Activated CD8-positive, alpha-beta memory T cell treated with anti-CD3 and anti-CD28 coated beads, Interleukin-2, amount 50 U/mL, for 4 hours (primary cell): ENCODE measurements around the gene PEAK1.
A peak's percentile ranks its signal among the peaks of the same experiment; 100 is the strongest.

Experiments used
- DNase-seq: peaks from one replicate; pipeline ENCODE4 v3.0.0-alpha.2; 2020

Gene PEAK1

DNA sequence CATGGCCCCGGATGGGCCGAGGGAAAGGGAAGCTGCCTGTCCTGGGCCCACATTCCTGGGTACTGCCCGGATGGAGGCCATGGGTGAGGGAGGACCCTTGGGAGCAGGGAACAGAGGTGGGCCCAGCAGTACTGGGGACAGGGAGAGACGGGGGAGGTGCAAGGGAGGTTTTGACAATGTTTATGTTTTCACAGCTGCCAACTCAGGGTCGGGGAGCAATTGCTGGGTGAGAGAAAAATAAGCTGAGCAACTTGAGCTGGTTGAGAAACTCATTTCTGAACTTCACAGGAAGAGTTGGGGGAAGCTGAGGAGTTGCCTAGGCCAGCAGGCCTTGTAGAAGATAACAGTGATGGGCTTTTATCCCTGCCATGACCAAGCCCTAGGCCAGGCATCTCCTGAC, 337.9 kb downstream of the PEAK1 start:
- no peak for DNase-seq

DNA sequence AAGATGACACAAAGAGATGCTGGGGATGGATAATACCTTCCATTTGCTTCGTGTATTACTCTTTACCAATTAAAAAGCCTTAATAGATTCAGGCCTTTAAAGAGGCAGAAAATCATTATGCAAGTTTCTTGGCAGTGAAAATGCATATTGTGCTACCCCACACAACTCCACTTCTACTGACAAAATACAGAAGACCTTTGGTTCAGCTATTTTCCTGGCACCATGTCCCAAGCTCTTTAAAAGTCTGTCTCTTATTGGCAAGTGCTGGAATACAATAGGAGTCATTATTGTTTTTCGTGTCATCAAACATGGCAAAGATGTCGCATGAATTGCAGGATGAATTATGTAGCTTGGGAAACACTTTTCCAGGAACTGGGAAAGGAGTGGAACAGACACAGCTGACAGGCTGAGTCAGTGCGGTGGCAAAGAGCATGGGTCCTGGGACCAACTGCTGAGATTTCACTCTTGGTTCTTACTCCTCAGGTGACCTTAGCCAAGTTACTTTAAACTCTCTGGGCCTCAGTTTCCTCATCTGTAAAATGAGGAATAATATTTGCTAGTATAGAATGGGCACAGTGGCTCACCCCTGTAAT, 343.5 kb downstream of the PEAK1 start:
- no peak for DNase-seq

- no peak for DNase-seq
Measured at GRCh38 chr15:77075528-77075927, 344.4 kb downstream of the PEAK1 start.

DNA sequence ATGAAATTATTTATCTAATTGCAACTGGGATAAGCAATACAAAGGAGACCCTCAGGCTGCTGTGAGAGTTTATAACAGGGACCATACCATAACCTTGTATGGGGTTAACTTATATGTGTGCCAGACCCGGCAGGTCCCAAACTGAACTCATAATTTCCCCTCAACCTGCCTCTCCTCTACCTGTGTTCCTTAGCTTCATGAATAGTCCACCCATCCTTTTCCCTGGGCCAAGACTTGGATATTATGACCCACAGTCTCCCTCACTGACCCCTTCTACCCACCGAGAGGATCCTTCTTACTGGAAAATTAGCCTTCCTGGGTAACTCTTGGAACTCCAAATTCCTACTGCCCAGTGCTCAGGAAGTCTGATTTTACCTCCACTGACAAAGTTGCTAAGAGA, 345.6 kb downstream of the PEAK1 start:
- DNase-seq = no peak

GRCh38 chr15:77071305-77072223, 348.3 kb downstream of the PEAK1 start:
- DNase-seq = no peak

DNA sequence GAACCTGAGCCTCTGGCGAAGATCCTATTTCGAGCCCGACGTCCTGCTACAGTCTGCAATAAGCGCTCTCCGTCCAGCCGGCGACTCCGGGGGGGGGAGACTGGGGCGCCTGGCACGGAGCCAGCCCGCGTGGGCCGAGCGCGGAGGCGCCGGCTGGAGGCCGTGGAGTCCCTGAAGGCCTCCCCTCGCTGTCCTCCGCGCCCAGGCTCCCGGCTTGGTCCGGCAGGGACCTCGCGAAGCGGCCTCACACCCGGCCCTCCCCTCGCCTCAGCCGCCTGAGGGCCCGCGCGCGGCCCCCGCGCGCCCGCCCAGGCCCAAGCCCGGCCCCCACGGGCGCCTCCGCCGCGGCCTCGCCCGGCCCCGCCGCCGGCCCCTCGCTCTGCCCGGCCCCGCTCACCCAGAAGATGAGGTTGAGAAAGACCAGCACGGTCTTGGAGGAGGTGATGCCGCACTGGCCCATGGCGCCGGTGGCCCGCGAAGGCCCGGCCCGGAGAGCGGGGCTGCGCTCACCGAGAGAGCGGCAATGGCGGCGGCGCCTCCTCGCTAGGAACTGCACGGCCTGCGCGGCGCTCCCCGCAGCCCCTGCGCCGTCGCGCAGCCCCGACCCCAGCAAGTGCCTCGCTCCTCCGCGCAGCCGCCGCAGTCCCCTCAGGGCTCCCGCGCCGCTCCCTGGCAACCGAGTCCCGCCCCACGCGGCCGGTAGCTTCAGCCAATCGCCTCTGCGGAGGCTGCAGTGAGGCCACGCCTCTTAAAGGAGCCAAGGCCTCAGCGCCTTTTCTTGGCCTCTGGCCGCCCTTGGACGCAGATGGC, 349.2 kb downstream of the PEAK1 start, which contains the start of gene TSPAN3:
TSS of gene TSPAN3 (minus strand) at position 615 of the 810 bp plus-strand sequence. CDS start at position 460, 155 bp downstream.
- DNase-seq = peak; percentile 95

- no peak for DNase-seq
Measured at GRCh38 chr15:77070180-77070494, 349.8 kb downstream of the PEAK1 start.

GRCh38 chr15:77069521-77070121, 350.3 kb downstream of the PEAK1 start:
- no peak for DNase-seq

- DNase-seq = no peak
Measured at GRCh38 chr15:77068633-77069032, 351.3 kb downstream of the PEAK1 start.

GRCh38 chr15:77067691-77068367, 352.1 kb downstream of the PEAK1 start:
- no peak for DNase-seq

GRCh38 chr15:77066971-77067690, 352.8 kb downstream of the PEAK1 start:
- DNase-seq = no peak

DNA sequence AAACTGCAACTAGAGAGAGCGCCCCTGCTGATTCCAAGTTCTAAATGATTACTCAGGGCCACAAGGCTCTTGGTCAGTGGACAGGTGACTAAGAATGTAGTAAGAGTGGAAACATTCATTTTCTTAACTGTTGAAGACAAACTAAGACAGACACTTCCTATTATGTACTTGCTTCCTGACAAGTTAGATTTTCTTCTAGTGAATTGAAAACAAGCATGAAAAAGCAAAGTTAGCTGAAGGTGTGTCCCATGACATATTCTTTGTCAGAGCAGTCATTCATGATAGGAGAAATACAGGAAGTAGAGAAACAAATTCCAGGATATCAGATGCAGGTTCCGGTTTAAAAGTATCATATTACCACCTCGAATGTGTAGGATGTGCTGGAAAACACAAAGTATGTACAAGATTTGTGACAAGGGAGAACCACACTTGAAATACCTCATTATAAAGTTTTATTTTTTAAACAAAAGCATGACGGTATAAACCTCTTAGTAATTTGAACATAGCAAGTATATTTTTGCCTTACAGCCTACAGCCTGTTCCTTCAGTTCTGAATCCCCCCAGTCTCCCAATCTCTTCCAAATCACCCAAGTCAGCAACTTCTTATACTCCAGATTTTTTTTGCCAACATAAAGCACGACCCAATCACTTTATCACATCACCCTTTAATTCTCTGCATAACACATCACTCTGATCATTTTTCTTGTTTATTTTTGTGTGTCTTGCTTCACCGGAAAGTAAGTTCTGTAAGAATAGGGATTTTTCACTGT, 355.2 kb downstream of the PEAK1 start:
- DNase-seq = no peak

DNA sequence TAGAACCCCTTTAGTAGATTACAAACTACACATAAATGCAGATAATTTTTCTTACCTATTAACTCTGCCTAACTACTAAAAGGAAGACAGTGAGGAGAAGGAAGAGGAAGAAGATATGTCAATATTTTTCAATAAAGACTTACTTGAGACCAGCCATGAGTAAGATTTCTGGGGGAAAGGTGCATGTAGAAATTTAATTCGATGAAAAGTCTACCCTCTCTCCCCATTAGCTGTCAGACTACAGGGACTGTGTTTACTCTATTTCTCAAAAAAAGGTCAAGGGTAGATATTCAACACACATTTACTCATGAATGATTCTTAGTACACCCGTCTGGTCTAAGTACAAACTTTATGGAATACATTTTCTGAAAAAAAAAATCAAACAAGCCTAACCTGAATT, 355.8 kb downstream of the PEAK1 start:
- no peak for DNase-seq

- DNase-seq = no peak
Measured at GRCh38 chr15:77063249-77063648, 356.7 kb downstream of the PEAK1 start.

- DNase-seq = no peak
Measured at GRCh38 chr15:77060546-77060945, 359.4 kb downstream of the PEAK1 start.

GRCh38 chr15:77059786-77060361, 360.0 kb downstream of the PEAK1 start:
- no peak for DNase-seq

DNA sequence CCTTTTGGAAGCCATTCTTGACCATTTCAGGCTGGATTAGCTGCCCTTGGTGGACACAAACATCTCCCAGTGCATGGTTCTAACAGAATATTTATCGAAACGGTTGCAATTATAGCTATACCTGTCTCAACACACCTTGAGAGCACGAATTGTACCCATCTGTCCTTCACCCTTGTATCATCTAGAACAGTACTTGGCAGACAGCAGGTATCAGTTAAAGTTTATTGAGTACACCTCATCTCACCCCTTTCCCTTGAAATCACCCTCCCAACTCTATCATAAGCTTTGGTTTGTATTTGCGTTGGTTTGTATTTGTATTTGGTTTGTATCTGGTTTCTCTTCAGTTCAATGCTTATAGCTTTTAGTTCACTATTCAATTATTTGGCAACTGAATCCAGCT, 361.4 kb downstream of the PEAK1 start:
- DNase-seq = no peak

GRCh38 chr15:77057685-77058084, 362.2 kb downstream of the PEAK1 start:
- DNase-seq = no peak

DNA sequence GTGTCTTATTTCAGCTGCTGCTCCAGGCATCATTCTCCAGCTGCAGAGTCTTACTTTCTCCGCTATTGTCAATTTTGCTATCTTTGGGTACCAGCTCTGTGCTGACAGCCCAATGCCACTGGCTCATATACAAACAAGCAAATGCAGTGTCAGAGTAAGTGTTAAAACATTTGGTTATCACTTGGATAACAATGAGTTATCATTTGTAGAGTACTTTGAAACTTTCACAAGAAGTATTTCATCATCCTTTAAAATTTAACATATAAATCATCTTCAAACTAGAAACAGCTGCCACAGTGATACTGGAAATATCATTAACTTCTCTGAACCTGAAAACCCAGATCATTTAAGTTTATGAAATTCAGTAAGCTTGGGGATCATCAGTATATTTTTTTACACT, 362.8 kb downstream of the PEAK1 start:
- no peak for DNase-seq

GRCh38 chr15:77053709-77054108, 366.2 kb downstream of the PEAK1 start:
- no peak for DNase-seq

GRCh38 chr15:77052556-77052955, 367.3 kb downstream of the PEAK1 start:
- no peak for DNase-seq
